Measurements from ENCODE around the gene PCIF1.

GRCh38 chr20:45952861-45953260 is 18.4 kb downstream of the PCIF1 start:
- TF ChIP-seq YY1 (IDR thresholded peaks at IDR 0.05; ENCODE audit: insufficient read depth, insufficient read length) (no peak), SUZ12 (IDR thresholded peaks at IDR 0.05; ENCODE audit: extremely low read depth, insufficient read depth, insufficient read length) (no peak)
